Measurements from ENCODE around the gene TBCB.

DNA sequence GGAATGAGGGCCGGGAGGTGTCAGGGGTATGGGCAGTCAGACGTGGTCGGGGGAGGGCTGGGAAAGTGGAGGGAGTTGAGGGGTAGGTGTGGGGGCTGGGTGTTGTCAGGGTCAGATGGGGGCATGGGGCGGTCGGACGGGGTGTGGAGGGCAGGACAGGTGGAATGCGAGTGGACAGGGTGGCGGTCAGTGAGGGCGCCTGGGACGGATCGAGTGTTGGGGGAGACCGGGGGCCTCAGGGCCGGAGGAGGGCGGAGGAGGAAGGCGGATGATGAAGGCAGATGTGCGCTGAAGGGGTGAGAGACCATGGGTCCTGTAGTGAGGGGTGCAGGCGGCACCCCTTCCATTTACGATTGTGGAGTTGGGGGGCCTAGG is 5.7 kb downstream of the TBCB start:
- no peak for TF ChIP-seq EZH2phosphoT487 (IDR thresholded peaks at IDR 0.05; ENCODE audit: insufficient read depth, low read depth)
- TF ChIP-seq EZH2 (IDR thresholded peaks at IDR 0.05; ENCODE audit: insufficient read depth, poor library complexity, severe bottlenecking): no peak

Measured in GM23248 (cell line).